ENCODE measurements around the gene SERTM1.

The SERTM1 gene

GRCh38 chr13:36724141-36724540, 50.3 kb downstream of the SERTM1 start:
- TF ChIP-seq MAX (IDR thresholded peaks at IDR 0.05): no peak
- no peak for TF ChIP-seq CEBPB (IDR thresholded peaks at IDR 0.05)
- peak; percentile 41 for TF ChIP-seq RAD21 (IDR thresholded peaks at IDR 0.05; ENCODE audit: low read depth)
- TF ChIP-seq USF1 (IDR thresholded peaks at IDR 0.05): no peak
- TF ChIP-seq EP300 (IDR thresholded peaks at IDR 0.05; ENCODE audit: borderline replicate concordance): no peak
- TF ChIP-seq REST (IDR thresholded peaks at IDR 0.05; ENCODE audit: low read depth): no peak

GRCh38 chr13:36725936-36726335, 52.1 kb downstream of the SERTM1 start:
- no peak for TF ChIP-seq RAD21 (IDR thresholded peaks at IDR 0.05; ENCODE audit: low read depth)
- TF ChIP-seq FOXM1 (IDR thresholded peaks at IDR 0.05; ENCODE audit: borderline replicate concordance, low read depth): no peak
- TF ChIP-seq EP300 (IDR thresholded peaks at IDR 0.05; ENCODE audit: borderline replicate concordance): no peak
- no peak for TF ChIP-seq USF1 (IDR thresholded peaks at IDR 0.05)
- TF ChIP-seq TAF1 (IDR thresholded peaks at IDR 0.05; ENCODE audit: low read depth): no peak
- no peak for TF ChIP-seq EGR1 (IDR thresholded peaks at IDR 0.05)

GRCh38 chr13:36728006-36728405, 54.2 kb downstream of the SERTM1 start:
- TF ChIP-seq EP300 (IDR thresholded peaks at IDR 0.05; ENCODE audit: borderline replicate concordance) (no peak), TAF1 (IDR thresholded peaks at IDR 0.05; ENCODE audit: low read depth) (no peak), TEAD4 (IDR thresholded peaks at IDR 0.05) (no peak), EGR1 (IDR thresholded peaks at IDR 0.05) (no peak), CEBPB (IDR thresholded peaks at IDR 0.05) (no peak)

DNA sequence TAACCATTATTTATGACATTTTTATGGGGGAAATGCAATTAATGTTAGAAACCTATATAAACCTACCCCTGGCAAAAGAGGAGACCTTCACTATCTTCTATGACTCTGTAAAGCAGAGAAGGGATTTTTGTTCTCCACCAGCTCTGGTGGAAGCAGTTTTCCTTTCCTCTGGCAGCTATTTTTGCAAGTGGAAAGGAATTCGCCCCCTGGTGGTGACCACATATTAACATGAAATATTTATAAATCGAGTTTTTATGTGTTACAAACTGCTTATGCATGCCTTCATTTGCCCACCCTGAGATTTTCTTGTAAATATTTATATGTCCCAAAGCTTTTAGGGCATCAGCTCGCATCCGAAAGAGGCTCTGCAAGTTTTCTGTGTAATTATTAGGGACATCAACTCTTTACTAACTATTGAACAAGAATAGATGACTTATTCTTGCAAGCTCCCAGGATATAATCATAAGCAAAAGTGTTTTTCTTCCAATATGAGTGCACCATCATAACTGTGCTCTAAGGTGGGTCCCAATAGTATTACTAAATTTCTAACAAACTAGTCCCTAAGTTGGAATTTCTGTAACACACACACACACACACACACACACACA, 62.4 kb downstream of the SERTM1 start:
- no peak for TF ChIP-seq TEAD4 (IDR thresholded peaks at IDR 0.05)
- peak; percentile 75 for TF ChIP-seq RAD21 (IDR thresholded peaks at IDR 0.05; ENCODE audit: low read depth)

- TF ChIP-seq TEAD4 (IDR thresholded peaks at IDR 0.05): no peak
- no peak for TF ChIP-seq TCF12 (IDR thresholded peaks at IDR 0.05; ENCODE audit: low read depth)
- no peak for TF ChIP-seq CREB1 (IDR thresholded peaks at IDR 0.05; ENCODE audit: low read depth)
- TF ChIP-seq TAF1 (IDR thresholded peaks at IDR 0.05; ENCODE audit: low read depth): no peak
- no peak for TF ChIP-seq MAX (IDR thresholded peaks at IDR 0.05)
- no peak for TF ChIP-seq CEBPB (IDR thresholded peaks at IDR 0.05)
- no peak for TF ChIP-seq FOXM1 (IDR thresholded peaks at IDR 0.05; ENCODE audit: borderline replicate concordance, low read depth)
- no peak for TF ChIP-seq EP300 (IDR thresholded peaks at IDR 0.05; ENCODE audit: borderline replicate concordance)
- no peak for TF ChIP-seq ZBTB7A (IDR thresholded peaks at IDR 0.05; ENCODE audit: low read depth)
- no peak for TF ChIP-seq RAD21 (IDR thresholded peaks at IDR 0.05; ENCODE audit: low read depth)
- no peak for TF ChIP-seq YY1 (IDR thresholded peaks at IDR 0.05; ENCODE audit: low read depth)
- no peak for TF ChIP-seq USF1 (IDR thresholded peaks at IDR 0.05)
- TF ChIP-seq NFIC (IDR thresholded peaks at IDR 0.05): no peak
- no peak for TF ChIP-seq EGR1 (IDR thresholded peaks at IDR 0.05)
- TF ChIP-seq REST (IDR thresholded peaks at IDR 0.05; ENCODE audit: low read depth): no peak
These were observed 63.8 kb downstream of the SERTM1 start for GRCh38 chr13:36737524-36738083.

GRCh38 chr13:36745436-36745835, 71.6 kb downstream of the SERTM1 start:
- no peak for TF ChIP-seq TAF1 (IDR thresholded peaks at IDR 0.05; ENCODE audit: low read depth)
- TF ChIP-seq EGR1 (IDR thresholded peaks at IDR 0.05): no peak
- no peak for TF ChIP-seq ZBTB7A (IDR thresholded peaks at IDR 0.05; ENCODE audit: low read depth)
- no peak for TF ChIP-seq NFIC (IDR thresholded peaks at IDR 0.05)
- TF ChIP-seq TCF12 (IDR thresholded peaks at IDR 0.05; ENCODE audit: low read depth): no peak
